Astrocyte of the spinal cord (primary cell): ENCODE data around the gene MCCD1.
A peak's percentile ranks its signal among the peaks of the same experiment; 100 is the strongest.

Source experiments
- DNase-seq: peaks from one replicate; pipeline ENCODE4 v3.0.0; 2011; ENCODE audit warnings: low read depth, low spot score
- H3K4me3 ChIP-seq: 2 replicates; pipeline ENCODE4 v1.5.1; 2011; ENCODE audit warnings: low read depth, mild to moderate bottlenecking, low read length, moderate library complexity
- CTCF ChIP-seq: IDR thresholded peaks from 2 replicates; pipeline ENCODE4 v1.5.1; 2012; ENCODE audit warnings: low read depth, mild to moderate bottlenecking, low read length, inconsistent platforms
- in situ Hi-C: cut with HindIII; loops from 2 replicates; pipeline ENCODE4 v1.10.0; 2017; ENCODE audit warnings: low sequenced_read_pairs

MCCD1 gene

GRCh38 chr6:31557443-31558317, 28.9 kb downstream of the MCCD1 start:
- no peak for DNase-seq
- in situ Hi-C loops: no loop called here
- TF ChIP-seq CTCF: no peak
- no peak overlapping the region for H3K4me3 ChIP-seq

GRCh38 chr6:31558318-31558625, 29.5 kb downstream of the MCCD1 start:
- DNase-seq: no peak
- no peak overlapping the region for H3K4me3 ChIP-seq
- in situ Hi-C loops: no loop called here
- TF ChIP-seq CTCF: no peak

GRCh38 chr6:31558631-31559500, 30.1 kb downstream of the MCCD1 start:
- no peak for TF ChIP-seq CTCF
- in situ Hi-C loops: no loop called here
- DNase-seq: no peak
- no peak overlapping the region for H3K4me3 ChIP-seq

- in situ Hi-C loops: no loop called here
- H3K4me3 ChIP-seq: no peak overlapping the region
- DNase-seq: no peak
- TF ChIP-seq CTCF: no peak
Observed at GRCh38 chr6:31559606-31559957, 30.8 kb downstream of the MCCD1 start.

- no peak for TF ChIP-seq CTCF
- peak; percentile 55 for DNase-seq
- H3K4me3 ChIP-seq: no peak overlapping the region
- in situ Hi-C loops: no loop called here
Observed at GRCh38 chr6:31559958-31560696, 31.4 kb downstream of the MCCD1 start.

- in situ Hi-C loops: no loop called here
- no peak for DNase-seq
- H3K4me3 ChIP-seq: no peak overlapping the region
Observed at GRCh38 chr6:31560697-31561058, 31.9 kb downstream of the MCCD1 start.

More at GRCh38 chr6:31560697-31561058, 31.9 kb downstream of the MCCD1 start:
- no peak for TF ChIP-seq CTCF
